ENCODE data around the gene NFKBIE. TPM values are rescaled to one million over a fixed set of nuclear protein-coding genes. Genes with fewer than 3 reads are reported as not detected.

The NFKBIE gene
- total and polyA plus RNA-seq, 4 donors = 3.7 to 4.9 (median 4.7) TPM

- H3K27me3 ChIP-seq (ENCODE audit: control insufficient read depth in 4 of 4, insufficient read depth in 4 of 4, low read length in 3 of 4) = no peaks in the 10 kb centered on the region
- H3K4me3 ChIP-seq (ENCODE audit: low read depth in 1 of 3, low read length in 3 of 3) = no peak overlapping the region
- H3K27ac ChIP-seq (ENCODE audit: low read depth in 1 of 2, low read length in 2 of 2) = peak overlapping the region; percentile 69 to 75
- H3K36me3 ChIP-seq (ENCODE audit: control insufficient read depth in 4 of 4, insufficient read depth in 3 of 4, low read depth in 1 of 4, low read length in 3 of 4) = no peaks in the 10 kb centered on the region
- H3K9me3 ChIP-seq (ENCODE audit: control insufficient read depth in 4 of 4, low read length in 3 of 4) = no peaks in the 10 kb centered on the region
- TF ChIP-seq, protein P1, sequence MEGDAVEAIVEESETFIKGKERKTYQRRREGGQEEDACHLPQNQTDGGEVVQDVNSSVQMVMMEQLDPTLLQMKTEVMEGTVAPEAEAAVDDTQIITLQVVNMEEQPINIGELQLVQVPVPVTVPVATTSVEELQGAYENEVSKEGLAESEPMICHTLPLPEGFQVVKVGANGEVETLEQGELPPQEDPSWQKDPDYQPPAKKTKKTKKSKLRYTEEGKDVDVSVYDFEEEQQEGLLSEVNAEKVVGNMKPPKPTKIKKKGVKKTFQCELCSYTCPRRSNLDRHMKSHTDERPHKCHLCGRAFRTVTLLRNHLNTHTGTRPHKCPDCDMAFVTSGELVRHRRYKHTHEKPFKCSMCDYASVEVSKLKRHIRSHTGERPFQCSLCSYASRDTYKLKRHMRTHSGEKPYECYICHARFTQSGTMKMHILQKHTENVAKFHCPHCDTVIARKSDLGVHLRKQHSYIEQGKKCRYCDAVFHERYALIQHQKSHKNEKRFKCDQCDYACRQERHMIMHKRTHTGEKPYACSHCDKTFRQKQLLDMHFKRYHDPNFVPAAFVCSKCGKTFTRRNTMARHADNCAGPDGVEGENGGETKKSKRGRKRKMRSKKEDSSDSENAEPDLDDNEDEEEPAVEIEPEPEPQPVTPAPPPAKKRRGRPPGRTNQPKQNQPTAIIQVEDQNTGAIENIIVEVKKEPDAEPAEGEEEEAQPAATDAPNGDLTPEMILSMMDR (IDR thresholded peaks at IDR 0.05; ENCODE audit: low read depth, low read length, missing input control) = no peak
- TF ChIP-seq HNF4A (conservative IDR thresholded peaks at IDR 0.05) (peak in 1 of 2 donors; percentile 40), FOXA1 (IDR thresholded peaks at IDR 0.05) (no peak), JUND (IDR thresholded peaks at IDR 0.05) (no peak), YY1 (IDR thresholded peaks at IDR 0.05) (no peak), RXRA (IDR thresholded peaks at IDR 0.05) (peak; percentile 48 to 58), GABPA (IDR thresholded peaks at IDR 0.05 in 1 of 2, conservative IDR thresholded peaks at IDR 0.05 in 1 of 2) (no peak), NR2F2 (IDR thresholded peaks at IDR 0.05) (no peak), FOXA2 (IDR thresholded peaks at IDR 0.05) (no peak), TAF1 (conservative IDR thresholded peaks at IDR 0.05) (no peak), ZBTB33 (IDR thresholded peaks at IDR 0.05) (no peak), EGR1 (IDR thresholded peaks at IDR 0.05; ENCODE audit: low read depth in 2 of 2) (no peak), SP1 (IDR thresholded peaks at IDR 0.05) (peak; percentile 22), RAD21 (IDR thresholded peaks at IDR 0.05) (no peak), HNF4G (IDR thresholded peaks at IDR 0.05) (no peak)
- TF ChIP-seq, protein P2, sequence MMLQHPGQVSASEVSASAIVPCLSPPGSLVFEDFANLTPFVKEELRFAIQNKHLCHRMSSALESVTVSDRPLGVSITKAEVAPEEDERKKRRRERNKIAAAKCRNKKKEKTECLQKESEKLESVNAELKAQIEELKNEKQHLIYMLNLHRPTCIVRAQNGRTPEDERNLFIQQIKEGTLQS (IDR thresholded peaks at IDR 0.05) = no peak
- TF ChIP-seq, protein P3, sequence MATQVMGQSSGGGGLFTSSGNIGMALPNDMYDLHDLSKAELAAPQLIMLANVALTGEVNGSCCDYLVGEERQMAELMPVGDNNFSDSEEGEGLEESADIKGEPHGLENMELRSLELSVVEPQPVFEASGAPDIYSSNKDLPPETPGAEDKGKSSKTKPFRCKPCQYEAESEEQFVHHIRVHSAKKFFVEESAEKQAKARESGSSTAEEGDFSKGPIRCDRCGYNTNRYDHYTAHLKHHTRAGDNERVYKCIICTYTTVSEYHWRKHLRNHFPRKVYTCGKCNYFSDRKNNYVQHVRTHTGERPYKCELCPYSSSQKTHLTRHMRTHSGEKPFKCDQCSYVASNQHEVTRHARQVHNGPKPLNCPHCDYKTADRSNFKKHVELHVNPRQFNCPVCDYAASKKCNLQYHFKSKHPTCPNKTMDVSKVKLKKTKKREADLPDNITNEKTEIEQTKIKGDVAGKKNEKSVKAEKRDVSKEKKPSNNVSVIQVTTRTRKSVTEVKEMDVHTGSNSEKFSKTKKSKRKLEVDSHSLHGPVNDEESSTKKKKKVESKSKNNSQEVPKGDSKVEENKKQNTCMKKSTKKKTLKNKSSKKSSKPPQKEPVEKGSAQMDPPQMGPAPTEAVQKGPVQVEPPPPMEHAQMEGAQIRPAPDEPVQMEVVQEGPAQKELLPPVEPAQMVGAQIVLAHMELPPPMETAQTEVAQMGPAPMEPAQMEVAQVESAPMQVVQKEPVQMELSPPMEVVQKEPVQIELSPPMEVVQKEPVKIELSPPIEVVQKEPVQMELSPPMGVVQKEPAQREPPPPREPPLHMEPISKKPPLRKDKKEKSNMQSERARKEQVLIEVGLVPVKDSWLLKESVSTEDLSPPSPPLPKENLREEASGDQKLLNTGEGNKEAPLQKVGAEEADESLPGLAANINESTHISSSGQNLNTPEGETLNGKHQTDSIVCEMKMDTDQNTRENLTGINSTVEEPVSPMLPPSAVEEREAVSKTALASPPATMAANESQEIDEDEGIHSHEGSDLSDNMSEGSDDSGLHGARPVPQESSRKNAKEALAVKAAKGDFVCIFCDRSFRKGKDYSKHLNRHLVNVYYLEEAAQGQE (IDR thresholded peaks at IDR 0.05) = no peak
- TF ChIP-seq, protein P4, sequence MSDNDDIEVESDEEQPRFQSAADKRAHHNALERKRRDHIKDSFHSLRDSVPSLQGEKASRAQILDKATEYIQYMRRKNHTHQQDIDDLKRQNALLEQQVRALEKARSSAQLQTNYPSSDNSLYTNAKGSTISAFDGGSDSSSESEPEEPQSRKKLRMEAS (IDR thresholded peaks at IDR 0.05) = no peak
- WGBS = 42% methylated on average over 8 of the region's 8 CpGs
- DNase-seq (ENCODE audit: low spot score) = peak; percentile 78
- peaks cover 55 to 91% (median 82%) of the 10 kb centered on the region in 4 donors for H3K4me1 ChIP-seq (ENCODE audit: control insufficient read depth in 4 of 4, insufficient read depth in 4 of 4, low read length in 3 of 4)
- peak overlapping the region in 1 of 2 donors; percentile 48 for H3K9ac ChIP-seq (ENCODE audit: low read depth in 1 of 2, low read length in 2 of 2)
Measured at GRCh38 chr6:44225579-44226325, 39.6 kb downstream of the NFKBIE start.

All from liver (tissue), 9 donors.